ENCODE data around the gene IGFBP4.

- no peak for TF ChIP-seq CTCF (IDR thresholded peaks at IDR 0.05)
- no peak for TF ChIP-seq POLR2A (IDR thresholded peaks at IDR 0.05)
Observed at GRCh38 chr17:40431231-40431602, 12.0 kb upstream of the IGFBP4 start.

All from heart left ventricle (tissue), 13 donors.